GM19438 (cell line): Measurements from ENCODE around the gene KCNC2.

Experiments
- ATAC-seq: cut with Tn5 transposase; IDR thresholded peaks from one replicate; pipeline ENCODE4 v1.9.1; 2021; ENCODE audit warnings: low read depth; ENCODE audit not compliant: unreplicated experiment

Gene KCNC2

DNA sequence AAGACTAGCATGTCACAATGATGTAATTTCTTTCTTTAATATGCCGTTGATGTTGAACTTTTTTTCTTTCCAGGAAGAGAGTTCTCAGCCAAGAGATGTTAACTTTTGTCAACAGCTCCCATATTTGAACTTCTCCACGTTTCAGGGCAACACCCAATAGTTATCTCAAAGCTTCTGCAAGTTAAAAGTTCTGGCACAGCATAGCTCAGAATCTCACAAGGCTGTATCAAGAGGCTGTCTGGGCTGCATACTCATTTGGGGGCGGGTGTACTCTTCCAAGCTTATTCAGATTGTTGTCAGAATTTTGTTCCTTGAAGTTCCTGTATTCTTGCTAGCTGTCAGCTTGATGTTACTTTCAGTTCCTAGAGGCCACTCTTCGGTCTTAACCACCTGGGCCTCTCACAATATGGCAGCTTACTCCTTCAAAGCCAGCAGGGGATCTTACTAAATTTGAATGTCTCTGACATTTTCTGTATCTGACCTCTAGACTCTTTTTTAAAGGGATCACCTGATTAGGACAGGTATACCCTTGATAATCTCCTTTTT lies 38.9 kb downstream of the KCNC2 start:
- no peak for ATAC-seq

DNA sequence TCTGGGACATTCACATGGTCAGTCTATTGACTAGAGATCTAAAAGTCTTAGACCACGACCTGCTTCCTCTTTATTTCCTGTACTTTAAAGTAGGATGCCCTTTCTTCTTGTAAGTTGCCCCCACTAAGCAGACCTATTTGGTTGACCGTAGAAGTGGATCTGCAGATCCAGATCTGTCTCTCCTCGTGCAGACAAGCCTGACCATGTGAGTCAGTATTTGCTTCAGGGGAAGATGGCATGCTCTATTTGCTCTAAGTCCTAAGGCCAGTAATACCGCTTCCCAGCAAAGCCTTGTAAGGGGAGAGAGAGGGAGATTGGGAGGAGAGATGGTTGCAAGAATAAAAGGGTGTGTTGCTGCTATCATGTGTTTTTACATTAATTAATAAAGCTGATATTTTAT lies 46.8 kb downstream of the KCNC2 start:
- ATAC-seq: no peak

DNA sequence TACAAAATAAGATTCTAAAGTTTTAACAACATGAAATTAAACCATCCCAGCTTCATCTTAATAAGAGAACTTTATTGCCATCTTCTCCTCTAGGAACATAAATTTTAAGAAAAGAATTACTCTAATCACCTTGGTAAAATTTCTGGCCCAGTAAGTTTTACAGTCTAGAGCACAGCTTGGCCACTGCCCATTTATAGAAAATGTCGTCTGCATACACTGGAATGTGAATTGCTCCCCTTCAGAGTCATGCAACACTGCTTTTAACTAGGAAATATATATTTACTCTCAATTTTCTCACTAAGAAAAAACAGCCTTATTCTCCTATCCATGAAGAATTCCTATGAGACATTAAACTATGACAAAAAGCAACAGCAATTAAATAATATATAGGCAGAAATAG lies 48.2 kb downstream of the KCNC2 start:
- no peak for ATAC-seq

DNA sequence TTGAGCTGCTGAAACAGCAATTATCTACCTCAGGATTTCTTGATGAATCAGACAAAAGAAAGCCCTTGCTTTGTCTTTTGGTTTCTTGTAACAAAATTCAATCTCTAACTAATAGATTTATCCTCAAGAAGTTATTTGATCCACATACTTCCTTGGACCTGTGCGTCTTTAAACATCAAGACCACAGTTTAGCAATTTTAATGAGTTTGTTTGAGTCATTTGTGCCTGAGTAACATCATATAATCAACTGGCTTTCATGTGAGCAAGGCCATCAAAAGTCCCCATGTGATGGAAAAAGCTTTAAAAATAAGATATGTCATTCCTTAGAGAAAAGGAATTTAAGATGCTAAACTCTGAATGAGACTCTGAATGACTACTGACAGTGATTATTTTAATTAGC lies 52.3 kb downstream of the KCNC2 start:
- no peak for ATAC-seq

DNA sequence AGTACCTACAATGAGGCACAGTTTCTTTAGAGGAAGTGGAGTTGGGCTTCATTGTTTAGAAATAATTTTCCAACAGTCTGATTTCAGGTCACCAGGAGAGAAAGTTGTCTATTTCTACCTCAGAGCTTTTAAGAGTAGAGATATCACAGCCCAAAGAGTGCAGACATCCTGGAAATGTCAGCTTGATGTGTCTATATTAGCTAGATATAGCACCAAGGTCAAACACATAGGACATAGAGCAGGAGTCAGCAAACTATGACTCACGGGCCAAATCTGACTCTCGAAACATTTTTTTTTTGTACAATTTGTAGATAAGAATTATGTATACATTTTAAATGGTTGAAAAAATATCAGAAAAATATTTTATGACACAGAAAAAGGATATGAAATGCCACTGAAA lies 53.7 kb downstream of the KCNC2 start:
- ATAC-seq: no peak

DNA sequence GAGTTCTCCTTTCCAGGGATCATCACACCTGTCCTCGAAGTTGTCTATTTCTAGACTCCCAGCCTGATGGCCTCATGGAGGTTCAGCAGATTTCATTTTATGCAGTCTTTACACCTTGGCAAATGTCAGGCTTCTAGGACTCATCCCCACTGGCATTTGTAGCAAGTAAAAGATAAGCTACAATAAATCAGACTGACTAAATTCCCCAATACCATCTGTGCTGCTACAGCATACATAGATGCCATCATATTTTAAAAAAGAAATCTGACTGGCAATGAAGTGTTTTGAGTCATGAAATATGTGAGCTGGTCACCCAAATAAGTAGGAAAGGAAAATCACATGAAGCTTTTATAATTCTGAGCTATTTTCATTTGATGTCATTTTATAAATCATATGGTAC lies 55.3 kb downstream of the KCNC2 start:
- ATAC-seq: no peak

DNA sequence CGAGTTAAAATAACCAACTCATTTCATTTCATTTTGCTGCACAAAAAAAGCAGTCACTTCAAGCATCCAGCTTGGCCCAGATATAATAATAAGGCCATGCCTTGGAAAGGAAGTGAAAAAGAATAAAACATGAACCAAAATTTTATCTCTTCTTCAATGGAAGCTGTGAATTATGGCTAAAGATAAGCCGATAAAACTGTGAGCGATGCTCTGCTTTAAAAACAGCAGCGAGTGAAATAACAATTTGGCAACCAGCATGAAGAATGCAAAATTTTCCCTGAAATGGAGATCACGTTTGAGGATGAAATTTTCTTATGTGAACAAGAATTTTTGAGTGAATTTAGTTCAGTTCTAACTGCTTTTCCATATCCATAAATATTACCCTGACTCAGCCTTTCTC lies 70.4 kb downstream of the KCNC2 start:
- no peak for ATAC-seq

DNA sequence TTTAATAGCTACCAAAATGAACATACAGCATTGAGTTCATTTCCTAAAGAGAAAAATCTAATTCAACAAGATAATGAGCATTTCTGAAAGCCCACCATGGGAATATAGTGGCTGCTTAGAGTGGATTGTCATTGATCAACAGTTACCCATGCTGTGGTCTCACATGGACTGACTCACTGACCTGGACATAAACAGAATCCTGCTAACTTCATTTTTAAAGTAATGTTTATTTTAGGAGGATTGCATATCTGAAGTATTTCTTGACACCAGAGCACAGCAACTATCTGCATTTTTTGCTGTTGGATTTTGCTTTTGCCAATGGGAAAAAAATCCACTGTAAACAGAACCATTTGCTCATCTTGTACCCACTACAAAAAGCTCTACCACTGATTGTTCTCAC lies 71.7 kb downstream of the KCNC2 start:
- ATAC-seq: no peak

DNA sequence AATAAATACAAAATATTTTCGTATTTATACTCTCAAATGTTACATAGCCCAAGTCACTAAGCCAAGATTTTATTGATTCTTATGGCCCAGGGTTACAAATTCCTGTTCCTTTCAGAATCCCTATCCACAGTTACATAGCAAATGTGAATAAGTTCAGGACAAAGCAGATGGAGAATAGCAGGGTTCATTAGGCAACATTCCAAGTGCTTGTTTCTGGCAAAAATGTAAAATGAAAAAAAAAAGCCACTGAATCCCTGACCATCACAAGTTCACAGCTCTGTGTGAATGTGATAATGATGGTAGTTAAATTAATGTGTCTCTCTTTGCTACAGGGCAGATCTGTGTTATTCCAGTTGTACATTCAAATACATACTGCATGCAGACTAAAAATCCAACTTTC lies 74.6 kb downstream of the KCNC2 start:
- no peak for ATAC-seq

DNA sequence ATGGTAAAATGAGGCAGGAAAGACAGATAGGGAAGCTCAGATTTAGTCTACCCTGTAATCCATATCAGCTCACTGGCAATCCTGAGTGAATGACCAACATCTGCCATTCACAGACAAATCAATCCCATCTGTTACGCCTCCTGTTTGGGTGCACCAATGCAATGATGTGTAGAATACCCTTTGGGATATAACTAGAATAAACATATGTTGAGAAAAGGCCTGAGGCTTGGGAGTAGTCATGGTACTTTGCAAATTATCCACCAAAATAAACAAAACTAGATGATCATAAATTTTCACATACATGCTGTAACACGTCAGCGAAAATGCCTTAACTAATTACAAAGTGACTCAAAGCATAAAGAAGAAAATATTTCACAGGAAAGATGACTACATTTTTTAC lies 78.8 kb downstream of the KCNC2 start:
- no peak for ATAC-seq

DNA sequence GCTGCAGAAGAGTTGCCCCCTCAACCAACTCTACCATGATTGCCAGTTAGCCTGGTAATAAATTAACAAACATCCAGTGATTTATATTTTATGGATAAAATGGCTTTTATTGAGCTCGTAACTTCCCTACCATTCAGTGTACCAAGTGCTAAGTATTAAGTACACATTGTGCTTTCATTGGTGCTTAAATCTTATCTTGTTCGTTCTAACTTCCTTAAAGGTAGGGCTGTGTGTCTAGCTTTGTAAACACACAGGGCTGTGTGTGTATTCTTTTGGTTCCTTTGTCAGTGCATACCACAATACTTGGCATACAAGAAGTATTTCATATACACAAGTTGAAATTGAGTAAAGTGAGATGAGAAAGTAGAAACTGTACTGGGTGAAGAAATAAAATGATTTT lies 80.4 kb downstream of the KCNC2 start:
- ATAC-seq: no peak

DNA sequence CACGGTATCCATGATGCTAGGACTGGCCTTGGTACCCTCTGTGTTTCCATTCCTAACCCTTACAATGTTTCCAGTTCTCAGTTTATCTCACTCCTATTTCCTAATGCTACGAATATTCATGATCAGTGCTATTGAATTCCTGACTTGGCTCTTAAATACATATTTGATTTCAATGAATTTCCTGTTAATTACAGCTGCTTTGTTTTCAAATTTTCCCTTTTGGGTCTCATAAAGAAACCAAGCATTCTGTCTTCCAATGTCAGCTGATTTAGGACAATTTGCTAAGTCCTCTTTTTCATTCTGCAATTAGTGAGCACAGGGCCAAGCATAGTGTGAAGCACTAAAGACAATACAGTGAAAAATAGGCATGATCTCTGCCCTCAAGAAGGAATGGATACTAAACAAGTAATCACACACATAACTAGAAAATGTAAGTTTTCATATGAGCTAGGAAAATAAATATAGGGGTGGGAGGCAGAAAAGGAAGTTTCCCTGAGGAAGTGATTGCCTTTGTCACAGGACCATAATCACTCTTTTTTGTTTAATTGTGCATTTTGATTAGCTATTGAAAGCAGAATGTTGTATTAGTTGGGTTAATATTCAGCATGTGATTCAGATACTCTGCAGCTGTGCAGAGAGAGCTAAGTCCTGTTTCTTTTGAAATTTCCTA lies 88.5 kb downstream of the KCNC2 start:
- ATAC-seq: no peak

DNA sequence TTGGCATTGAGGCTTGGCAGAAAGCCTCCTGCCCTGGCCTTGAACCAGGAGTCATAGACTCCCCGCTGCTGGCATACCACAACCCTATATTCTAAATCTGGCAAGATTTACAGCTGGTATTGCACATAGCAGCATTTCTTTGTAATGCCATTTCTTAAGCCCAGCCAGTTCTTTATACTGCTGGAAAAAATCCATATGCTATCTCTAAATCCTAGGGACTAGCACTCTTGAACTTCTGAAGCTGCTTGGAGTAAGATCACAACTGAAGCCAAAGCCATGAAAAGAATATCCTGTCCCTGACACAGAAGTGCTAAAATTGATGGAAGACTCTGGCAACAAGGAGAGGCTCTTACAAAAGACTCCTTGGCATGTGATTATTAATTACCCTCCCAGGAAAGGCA lies 89.3 kb downstream of the KCNC2 start:
- no peak for ATAC-seq

DNA sequence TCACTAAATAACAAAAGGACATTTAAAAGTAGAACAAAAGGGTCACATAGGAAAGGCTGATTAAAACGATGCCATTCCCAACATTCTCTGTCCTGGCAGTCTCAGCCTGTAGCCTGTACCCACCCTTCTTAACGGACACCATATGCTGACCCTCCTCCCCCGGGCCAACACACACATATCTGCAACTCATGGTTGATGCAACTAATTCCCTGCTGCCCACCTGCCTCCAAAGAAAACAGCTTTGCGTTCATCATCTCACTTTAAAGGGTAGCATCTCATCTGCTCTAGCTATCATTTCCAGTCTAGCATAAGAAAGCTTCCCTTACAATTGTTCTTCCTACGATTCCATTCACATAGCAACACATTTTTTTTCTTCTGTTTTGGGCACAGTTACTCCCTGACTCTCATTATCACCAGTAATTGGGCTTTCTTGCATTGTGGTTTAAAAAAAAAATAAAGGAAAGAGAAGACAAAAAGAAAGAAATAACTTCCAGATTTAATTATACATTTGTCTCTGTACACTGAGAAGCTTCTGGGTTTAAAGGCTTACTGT lies 92.9 kb downstream of the KCNC2 start:
- ATAC-seq: no peak

DNA sequence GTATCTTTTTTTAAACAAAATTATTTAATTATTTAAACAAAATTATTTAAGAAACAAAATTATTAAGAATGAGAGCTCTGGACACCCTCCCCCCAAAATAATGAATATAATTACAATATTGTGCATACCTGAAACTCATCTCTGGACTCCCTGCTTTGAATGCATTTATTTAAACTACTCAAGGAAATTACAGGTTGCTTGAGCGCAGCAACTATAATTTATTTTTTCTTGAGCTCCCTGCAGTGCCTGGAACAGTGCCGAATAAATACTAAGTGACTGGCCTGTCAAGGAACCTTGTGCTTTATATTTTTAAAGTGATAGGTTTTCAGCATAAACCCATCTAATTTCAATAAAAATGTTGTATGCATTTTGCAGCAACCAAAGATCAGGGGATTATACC lies 93.9 kb downstream of the KCNC2 start:
- no peak for ATAC-seq

DNA sequence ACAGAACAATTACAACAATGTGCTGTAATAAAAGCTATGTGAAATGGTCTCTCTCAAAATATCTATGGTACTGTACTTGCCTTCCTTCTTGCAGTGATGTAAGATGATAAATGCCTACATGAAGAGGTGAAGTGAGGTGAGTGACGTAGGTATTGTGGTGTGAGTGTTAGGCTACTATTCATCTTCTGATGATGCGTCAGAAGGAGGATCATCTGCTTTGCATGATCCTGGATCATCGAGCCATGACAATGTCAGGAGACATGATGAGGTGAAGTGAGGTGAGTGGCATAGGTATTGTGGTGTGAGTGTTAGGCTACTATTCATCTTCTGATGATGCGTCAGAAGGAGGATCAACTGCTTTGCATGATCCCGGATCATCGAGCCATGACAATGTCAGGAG lies 105.8 kb downstream of the KCNC2 start:
- ATAC-seq: no peak

DNA sequence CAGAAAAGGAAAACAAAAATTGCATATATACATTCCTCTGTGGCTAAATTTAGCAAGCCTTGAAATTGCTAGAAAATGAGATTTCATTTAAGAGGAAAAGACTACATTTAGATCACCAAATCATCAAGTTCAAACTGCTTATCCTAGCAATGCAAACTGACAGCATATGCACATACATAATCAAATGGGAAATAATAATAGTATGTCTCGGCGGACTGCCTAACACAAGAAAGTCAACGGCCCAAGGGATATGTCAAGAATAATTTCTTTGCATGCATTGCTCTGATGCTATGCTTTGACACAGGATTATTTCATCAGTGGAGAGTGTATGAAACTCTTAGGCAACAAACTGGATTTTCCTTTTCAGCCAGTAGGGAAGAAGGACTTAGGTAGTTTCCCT lies 107.9 kb downstream of the KCNC2 start:
- no peak for ATAC-seq

DNA sequence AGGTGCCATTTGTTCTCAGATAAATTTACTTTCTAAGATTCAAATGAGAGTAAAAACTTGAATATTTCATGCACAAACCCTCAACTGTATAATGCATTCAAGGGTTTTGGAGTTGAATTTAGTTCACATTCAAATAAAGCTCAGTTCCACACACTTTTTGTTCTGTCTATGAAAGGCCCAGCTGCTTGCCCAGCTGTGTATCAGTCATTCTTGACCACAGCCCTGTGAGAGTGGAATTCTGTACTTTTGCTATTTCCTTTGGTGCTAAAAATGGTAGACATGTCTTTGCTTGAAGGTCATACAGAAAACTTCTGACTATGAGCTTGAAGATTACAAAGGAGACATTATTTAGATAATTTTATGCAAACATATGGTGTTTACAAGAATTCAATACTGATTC lies 110.4 kb downstream of the KCNC2 start:
- no peak for ATAC-seq

DNA sequence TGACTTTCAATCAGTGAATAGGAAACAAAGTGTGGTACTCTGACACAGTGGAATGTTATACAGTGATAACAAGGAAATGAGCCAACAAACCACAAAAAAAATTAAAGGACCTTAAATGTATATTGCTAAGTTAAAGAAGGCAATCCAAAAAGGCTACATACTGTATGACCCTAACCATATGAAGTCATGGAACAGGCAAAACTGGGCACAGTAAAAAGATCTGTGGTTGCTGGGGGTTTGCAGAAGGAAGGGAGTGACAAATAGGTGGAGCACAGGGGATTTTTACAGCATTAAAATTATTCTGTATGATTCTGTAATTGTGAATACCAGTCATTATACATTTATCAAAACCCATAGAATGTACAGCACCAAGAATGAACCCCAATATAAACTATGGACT lies 112.6 kb downstream of the KCNC2 start:
- no peak for ATAC-seq

DNA sequence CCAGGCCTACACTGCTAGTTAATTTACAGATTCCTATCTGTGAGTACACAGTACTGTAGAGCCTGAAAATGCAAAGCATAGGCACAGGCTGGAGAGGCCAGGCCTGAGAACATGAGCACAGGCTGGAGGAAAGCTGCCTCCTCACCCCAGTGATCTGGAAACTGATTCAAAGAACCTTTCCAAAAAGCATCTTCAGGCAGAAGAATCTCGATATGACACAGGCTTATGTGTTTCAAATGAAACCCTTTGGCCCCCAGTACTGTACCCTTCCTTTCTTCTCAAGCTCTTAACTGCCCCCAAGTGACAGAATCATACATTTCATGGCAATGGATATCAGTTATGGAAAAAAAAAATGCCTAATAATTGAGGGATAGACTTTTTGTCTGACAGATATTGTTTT lies 122.0 kb downstream of the KCNC2 start:
- ATAC-seq: no peak

DNA sequence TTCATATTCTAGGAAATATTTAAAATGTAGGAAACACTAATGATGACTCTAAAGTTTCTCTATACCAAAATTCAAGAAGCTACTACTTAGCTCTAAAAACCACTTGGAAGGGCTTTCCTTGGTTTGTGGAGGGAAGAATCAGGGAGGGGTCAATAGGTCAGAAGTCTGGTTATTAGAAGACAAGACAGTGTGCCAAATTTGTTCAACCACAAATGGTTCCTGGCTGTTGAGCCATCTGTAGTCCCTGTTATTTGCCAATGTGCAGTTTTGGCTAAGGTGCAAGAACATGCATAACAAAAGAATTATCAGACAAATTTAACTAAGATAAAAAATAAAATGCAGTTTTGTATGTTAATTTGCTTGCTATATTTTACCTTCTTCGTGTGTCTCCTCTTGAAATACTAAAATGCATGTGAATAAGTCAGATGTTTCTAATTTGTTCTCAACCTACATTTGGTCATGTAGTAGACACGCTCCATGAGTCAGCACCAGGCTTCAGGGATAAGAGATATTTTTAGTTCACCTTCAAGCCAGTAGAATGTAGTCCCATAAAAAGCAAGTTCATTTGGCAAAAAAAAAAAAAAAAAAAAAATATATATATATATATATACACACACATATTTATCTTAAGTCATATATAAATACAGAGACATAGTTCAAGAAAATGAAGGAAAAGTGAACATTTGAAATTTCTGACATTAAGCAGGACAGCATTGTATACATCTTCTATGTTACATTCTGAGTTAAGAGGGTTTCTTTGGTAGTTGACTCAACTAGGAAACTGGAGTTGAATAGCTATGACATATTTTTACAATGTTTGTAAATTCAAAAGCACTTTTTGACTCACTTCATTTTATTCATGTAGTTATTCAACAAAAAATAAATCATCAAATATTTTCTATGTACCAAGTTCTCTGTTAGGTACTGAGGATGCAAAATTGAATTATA lies 123.3 kb downstream of the KCNC2 start:
- ATAC-seq: no peak

DNA sequence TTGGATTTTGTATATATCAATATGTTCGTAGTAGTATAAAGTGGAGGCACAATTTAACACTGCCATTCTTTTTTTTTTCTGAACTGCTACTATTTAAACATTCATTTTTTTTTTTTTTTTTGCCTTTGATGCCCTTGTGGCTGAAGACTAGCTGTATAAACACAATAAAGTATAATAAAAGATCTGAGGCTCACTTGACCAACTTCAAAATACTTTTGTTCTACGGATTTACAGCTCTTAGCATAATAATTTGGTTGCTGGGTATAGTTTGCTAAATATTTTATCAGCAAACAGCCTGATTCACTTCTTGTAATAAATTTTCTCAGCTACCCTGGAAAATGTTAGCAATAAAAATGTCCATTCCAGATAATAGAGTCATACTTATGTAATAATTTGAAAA lies 128.3 kb downstream of the KCNC2 start:
- ATAC-seq: no peak
